NCI-H1436 (cell line): ENCODE measurements around the gene OBI1.
A peak's percentile ranks its signal among the peaks of the same experiment; 100 is the strongest.

ENCODE experiments used
- DNase-seq: peaks from one replicate; lab custom pipeline; 2025; lab: John Stamatoyannopoulos, UW

The OBI1 gene

DNA sequence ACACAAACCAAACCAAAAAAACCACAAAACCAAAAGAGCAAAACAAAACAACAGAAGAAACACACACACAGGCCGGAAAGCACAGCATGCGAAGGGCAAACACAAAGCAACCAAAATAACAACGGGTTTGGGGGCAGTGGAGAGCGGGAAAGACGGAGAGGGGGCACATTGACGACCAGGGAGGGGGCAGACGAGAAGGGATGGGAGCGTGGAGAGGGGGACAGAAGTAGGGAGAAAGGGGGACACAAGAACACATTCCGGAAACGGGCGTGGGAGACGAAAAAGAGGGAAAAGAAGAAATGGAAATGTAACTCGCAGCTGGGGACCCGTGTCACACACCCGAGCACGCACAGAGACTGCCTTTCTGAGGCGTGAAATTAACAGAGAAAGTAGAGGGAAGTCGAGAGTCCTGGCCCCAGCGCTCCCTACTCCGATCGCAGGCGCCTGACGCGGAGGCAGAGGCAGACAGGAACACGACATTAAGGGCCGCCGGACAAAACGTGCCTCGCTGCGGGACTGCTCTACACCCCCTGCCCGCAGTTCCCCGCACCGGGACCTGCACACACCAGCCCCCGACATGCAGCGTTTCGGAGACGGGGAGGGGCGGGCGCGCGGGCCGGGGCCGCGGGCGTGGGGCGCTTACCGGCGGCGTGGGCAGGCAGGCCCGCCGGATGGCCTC, 56.3 kb downstream of the OBI1 start:
- no peak for DNase-seq

DNA sequence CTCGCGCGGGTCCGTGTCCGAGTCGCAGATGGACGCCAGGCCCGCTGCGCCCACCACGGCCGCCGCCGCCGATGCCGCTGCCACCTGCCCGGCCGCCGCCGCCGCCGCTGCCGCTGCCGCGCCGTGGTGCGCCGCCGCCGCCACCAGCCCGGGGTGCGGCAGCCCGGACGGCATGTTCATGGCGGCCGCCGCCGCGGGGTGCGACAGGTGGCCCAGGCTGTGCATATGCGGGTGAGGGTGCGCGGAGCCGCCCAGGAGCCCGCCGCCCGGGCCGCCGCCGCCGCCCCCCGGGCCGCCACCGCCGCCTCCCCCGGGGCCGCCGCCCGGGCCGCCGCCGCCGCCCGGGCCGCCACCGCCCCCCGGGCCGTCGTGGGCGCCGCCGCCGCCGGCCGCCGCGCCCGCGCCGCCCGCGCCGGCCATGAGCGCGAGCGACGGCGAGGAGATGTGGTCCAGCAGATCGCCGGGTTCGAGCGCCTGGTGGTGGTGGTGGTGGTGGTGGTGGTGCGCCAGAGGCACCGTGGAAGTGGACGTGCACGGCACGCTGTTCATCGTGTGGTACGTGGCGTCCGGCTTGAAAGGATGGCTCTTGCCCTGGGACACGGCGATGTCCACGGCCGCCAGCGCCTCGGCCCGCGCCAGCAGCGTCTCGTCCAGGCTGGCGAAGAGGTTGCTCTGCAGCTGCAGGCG, 56.9 kb downstream of the OBI1 start:
- no peak for DNase-seq

DNA sequence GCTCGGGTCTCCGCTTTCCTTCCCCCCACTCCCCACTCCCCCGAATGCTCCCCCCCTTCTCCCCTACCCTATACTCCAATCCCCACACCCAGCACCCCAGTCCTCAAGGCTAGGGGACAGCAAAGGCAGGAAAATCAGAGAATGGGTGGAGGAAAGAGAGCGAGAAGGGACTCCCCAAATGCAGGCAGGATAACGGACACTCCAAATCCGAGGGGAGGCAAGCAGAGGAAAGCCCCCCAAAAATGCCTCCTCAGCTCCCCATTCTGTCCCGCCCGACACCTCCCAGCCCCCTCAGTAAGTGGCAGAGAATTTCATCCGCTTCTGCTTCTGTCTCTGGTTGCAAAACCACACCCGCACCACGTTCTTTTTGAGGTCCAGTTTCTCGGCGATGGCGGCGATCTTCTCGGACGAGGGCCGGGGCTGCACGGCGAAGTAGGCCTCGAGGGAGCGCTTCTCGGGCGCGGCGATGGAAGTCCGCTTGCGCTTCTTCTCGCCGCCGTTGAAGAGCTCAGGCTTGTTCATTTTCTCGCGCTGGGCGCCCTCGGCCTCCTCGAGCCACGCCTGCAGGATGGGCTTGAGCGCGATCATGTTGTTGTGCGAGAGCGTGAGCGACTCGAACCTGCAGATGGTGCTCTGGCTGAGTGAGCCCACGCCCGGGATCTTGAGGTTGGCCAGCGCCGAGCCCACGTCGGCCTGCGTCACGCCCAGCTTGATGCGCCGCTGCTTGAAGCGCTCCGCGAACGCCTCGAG, 57.7 kb downstream of the OBI1 start:
- no peak for DNase-seq

DNA sequence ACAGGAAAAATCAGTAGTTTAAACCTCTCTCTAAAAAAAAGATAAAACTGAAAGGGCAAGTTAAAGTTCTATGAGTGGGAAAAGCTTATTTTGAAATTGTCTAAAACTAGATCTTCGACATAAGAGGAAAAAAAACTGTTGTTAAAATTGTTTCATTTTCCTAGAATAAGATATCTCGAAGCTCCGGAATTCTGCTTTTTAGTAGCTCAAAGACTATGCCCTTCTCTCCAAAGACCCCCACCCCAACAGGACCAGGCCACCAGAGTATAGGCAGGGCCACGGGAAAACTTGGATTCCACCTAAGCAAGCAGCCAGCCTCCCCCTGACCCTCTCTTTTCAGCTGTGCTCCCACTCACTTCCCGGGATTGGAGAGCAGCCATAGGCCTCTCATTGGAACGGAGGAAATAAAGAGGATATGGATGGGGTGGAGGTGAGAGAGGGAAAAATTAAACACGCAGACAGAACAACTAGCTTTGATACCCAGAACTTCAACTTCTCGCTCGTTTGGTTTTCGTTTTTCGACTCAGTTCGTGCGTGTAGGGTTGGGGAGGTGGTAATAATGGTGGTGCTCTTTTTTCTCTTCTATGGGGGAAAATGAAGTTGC, 58.6 kb downstream of the OBI1 start:
- DNase-seq = no peak

DNA sequence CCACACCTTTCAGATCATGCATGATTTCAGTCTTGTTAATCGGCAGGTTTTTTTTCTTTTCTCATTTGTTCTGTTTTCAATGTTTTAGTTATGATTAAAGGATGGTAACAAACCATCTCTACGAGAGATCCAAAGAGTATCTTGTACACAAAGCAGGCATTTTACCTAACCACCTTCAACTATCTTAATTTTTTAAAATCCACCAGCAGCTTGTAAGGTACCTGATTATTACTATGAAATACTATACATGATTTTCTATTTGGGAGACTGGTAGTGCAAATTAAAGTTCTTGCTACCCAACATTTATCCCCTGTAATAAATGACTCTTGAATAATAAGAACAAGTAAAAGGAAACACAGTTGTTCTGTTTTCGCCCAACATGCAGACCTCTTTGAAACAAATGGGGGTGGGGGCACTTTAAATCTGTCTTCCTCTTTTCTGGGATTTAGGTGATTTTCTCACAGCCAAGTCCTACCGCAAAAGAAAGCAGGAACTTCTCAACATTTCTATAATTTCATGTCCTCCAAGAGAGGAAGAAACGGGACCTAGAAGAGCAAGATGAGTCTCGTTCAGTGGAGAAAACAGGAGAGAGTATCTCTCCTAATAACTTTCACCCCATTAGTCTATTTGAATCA, 59.2 kb downstream of the OBI1 start:
- no peak for DNase-seq

DNA sequence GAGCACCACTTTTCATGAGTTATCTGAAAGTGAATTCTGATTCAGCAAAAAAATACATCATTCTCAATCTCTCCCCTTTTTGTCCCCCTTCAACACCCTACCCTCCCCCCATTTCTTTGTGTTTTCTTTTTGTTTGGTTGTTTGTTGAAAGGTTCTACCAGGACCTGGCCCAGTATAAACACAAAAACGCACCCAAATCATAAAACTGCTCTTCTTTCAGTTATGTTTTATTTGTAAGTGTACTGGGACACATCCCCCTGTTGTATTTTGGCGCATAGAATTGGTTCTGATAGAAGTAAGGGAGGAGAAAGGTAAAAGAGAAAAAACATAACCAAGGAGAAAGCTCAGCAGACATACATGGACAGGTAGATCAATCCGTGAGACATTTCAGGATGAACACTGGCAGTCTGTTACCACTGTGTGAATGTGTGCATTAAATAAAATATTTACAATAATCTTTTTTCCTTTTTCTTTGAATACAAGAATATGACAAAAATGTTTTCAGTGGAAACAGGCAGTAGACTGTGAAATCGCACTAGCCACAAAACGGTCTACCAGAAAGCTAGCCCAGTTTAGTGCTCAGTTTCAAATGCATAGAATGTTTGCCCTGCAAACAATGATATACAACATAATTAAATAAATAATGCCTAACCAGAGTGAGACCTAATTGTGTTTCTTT, 59.9 kb downstream of the OBI1 start:
- DNase-seq = no peak

DNA sequence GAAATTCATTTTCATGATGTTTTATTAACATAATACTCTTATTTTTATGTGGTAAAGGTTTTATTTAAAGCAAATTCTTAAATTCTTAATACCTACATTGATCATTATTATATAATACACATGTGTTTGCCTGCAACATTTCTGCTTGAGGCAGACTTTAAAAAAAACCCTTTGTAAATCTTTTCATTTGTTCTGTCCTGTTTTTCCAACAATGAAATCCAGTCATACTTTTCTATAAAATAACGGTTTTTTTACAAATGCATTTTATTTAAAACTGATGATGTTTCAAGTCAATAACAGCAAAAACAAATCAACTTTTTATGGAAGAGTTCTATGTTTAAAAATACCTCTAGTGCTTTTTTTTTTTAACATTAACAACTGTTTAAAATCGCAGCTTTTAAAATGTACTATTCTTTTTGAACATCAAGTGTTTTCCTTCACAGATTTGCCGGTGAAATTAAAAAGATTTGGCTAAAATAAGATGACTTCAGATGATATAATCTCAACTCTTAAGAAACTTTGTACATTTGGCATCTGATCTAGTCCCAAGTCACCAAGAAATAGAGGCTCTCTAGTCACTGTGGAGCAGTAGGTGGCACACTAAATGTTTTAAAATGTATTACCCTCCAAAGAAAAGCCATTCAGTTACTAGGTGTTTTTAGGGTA, 60.7 kb downstream of the OBI1 start:
- no peak for DNase-seq

DNA sequence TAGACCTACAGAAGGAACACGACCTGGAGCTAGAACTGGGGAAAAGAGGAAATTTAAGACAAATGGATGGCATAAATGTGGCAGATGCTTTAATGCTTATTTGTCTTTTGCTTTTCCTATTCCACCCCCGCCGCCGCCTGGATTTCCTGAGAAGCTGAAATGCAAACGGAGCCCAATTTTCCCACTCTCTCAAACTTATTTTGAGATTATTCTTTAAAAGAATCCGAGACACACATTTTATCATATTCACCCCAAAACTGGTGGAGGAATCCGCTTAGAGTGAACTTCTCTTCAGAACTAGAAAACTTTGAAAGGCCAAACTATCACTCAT, 61.4 kb downstream of the OBI1 start:
- DNase-seq = no peak

DNA sequence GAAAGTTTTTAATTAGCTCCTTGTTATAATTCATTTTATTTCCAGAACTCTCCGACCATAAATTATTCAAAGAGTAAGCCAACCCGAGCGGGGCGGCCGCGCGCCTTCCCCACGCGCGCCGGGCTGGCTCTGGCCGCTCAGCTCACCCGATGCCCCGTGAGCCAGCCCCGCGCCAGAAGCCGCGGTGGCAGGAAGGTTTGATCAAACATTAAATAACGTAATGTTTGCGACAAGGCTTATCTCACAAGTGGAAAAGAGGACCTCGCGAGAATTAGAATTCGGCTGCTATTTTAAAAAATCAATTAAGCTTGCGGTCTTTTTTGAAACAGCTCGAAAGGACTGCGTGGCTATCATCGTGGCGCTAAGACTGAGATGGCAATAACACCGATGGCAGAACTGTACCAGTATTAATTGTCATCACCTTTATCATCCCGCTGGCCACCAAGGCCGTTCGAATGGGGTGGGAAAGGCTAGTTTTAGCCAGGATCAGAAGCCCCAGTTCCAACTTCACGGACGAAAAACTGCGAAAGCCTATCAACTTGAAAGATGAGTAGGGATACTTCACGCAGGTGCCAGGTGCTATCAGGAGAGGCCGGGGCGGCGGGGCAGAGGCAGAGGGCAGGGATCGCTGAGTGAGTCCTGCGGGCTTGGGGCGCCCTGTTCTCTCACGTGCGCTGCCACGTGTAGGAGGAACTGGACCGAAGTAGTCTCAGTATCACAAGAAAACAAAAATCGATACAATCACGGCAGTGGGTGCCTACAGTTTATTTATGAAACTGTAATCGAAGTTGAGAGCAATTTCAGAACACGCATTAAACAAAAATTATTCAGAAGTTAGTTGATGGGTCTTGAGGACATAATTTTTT, 62.0 kb downstream of the OBI1 start:
- no peak for DNase-seq

DNA sequence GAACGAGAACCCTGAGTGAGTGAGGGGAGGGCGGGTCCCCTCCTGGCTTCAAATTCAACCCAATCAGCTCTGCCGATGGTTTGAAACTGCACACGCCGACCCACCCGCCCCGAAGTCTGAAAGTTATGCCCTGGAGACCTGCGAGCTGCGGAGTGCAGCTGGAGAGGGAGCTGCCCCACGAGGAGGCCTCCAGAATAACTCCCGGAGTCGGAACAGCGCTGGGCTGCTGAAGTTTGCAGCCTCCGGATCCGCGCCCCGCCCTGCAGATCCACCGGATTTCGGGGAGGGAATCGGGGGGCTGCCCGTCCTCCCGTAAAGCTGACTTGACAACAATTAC, 62.6 kb downstream of the OBI1 start:
- DNase-seq = no peak

DNA sequence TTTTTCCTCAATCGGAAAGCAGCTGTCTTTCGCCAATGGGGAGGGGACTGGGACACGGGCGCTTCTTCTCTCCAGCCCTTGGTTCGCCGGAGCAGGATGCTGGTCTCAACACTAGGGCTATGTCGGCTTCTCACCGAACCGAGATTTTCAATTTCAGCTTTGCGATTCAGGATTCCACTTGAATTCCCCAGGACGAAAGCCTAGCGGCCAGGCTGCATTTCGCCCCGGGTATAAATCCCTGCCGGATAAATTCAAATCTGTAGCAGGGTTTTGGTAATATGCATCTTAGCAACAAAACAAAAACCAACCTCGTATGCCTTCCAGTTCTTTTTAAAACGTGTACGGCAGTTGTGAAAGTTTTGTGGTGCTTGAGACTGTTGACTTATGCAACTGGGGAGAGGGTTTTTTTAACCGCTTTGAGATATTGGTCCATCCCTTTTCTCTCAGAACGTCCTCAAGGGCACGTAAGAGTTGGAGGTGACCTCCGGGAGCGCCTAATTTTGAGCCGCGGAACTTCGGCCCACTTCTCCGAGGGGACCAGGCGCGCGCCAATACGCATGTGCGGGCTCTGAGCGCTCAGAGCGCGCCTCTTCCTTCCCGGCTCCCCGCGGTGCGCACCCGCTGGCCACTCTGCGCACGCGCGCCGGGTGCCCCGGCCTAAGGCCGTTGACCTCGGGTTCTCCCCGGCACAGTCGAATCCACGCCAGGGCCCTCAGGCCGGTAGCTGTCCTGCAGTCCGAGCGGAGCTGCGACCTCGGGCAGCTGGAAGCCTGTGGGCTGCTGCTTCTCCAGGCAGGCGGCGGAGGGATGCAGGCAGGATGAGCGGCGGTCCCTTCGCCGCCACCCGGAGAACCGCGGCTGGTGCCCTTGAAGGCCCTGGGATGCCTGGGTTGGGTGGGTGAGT, 63.2 kb downstream of the OBI1 start:
- DNase-seq = no peak

DNA sequence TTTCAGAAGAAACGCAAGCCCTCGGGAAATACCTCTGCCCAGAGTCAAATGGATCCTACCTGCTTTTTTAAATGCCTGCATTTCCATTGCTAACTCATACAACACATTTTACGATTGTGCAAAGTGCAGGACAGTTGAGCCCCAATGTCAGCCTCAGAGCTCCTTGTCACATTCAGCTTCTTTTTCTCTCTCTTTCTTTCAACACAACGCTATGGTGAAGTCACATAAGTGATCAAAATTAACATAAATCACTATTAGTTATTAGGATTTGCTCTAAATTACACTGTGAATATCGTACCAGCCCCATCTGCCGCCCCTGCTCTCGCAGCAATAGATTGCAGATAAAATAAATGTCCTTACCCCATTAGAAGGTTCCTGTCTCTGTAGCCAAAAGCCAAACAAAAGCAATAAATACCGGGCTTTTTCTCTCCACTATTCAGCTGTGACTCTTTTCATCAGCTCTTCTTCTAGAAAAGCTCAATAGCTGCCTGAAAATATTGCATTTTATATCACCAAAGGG, 64.4 kb downstream of the OBI1 start:
- DNase-seq = no peak

DNA sequence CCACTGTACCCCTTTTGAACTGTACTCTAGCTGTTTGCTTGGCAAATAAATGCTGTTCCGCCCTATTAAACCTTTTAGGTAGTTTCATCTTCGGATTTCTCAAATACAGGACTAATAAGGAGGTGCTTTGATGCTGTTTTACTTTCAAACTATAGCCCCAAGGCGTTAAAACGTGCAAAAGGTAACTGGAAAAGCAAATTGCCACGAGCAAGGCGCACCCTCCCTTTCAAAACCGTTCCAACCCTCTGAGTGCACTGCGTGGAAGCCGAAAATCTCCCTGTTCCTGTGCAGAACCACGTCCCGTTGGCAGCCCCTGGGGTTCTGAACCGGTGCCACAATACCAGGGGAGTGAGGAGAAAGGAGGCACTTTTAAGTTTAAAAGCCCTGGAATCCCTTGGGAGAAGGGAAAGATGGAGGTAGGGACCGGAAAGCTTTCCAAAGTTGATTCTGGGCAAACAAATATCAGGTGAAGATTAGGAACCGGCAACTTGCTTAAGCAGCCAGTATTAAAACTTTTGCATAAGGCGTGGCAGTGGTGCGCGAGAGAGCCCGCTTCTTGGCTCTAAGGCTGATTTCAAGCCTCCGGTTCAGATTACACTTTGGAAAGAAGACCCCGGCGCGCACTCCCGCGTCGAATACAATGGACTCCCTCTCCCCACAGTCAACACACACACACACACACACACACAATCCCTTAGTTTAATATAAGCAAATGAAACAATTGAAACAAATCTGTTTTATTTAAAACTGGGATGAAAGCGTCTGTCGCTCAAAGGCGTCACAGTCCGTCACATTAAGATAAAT, 65.1 kb downstream of the OBI1 start:
- peak; percentile 13 for DNase-seq

DNA sequence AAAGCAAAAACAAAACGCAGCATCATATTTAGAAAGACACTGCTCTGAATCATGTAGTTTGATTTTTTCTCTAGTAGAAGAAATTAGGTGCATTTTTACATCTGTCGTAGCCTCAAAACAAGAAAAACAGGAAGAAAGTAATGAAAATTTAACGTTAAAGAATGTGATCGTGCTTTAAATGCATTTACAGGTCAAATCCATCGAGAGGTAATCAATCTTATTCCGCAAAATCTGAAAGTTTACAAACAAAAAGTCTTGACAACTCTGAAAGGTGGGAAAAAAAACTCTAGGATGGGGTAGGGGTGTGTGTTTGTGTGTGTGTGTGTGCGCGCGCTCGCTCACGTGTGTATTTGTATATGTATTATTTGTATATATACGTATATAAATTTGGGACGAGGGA, 65.8 kb downstream of the OBI1 start:
- DNase-seq = no peak

DNA sequence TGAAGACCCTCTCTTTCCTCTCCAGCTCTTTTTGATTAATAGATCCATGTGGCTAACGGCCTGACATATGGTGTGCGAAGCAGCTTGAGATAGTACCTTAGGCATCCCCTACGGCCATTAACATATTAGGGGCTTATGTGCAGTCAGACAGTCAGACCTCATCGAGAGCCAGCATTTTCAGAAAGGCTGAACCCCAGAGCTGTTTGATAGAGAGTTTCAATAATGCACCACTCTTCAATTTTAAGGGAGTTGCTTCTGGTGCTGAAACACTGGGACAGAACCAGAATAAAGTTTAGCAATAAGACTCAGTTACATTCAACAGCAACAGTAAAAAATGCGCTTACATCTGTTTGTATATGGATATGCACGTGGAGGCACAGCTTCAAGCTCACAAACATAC, 66.4 kb downstream of the OBI1 start:
- no peak for DNase-seq

DNA sequence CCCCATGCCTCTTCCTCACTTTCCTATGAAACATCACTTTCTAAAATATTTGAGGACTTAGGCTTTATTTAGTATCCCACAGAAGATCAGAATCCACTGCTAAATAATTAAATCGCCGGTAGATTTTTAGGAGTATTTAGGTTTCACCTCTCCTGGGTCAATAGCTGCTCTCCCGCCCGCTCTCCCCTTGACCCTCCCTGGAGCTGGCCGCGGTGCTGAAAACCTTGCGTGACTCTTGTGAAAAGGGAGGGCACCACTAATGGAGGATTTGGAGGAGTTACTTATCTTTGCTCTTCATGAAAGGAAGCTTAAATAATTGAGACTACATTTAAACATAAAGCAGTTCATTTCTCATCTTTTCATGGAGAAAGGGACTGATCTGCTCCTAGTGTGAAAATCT, 69.7 kb downstream of the OBI1 start:
- DNase-seq = no peak

DNA sequence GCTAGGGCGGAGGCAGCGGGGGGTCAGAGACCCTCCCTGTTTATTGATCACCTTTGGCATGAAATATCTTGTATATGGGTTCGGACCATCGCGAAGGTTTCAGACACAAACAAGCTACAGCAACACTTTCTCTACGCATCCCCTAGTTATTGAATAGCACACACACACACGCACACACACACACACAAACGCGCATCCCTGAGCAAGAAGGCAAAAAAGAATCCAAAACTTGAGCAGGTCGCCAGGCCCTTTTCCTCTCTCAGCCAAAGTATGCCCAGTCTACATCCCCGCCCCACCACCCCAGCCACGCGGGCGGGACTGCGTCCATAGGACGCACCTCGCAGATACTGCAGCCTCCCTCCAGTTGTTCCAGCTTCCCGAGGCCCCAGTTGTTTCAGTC, 71.6 kb downstream of the OBI1 start:
- DNase-seq = no peak

DNA sequence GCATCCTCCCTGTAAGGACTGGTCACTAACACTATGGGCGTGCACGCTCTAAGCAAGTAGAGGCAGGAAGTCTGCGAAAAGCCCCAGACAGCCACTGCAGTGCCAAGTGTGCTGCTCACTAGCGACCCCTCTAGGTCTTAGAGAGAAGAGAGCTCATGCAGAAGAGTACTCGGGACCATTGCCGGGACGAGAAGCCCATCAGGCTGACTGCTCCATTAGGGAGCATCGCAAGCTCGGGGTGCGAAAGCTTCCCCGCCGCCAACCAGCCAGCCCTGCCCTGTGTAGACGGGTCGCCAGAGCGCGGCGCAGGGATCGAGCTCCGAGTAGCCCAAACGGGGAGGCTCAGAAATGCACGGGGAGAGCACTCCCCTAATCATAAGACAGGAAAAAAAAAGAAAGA, 72.2 kb downstream of the OBI1 start:
- no peak for DNase-seq
